Hematopoietic multipotent progenitor cell treated with erythropoietin and hydrocortisone succinate and interleukin-3 and kit ligand, for 15 days (in vitro differentiated cells): ENCODE results near the gene ZNF423.

Source experiments
- DNase-seq: peaks from one replicate; pipeline ENCODE4 v3.0.0-alpha.2; 2015; ENCODE audit warnings: low spot score

ZNF423 gene

GRCh38 chr16:49663081-49664065, 192.5 kb downstream of the ZNF423 start:
- no peak for DNase-seq

GRCh38 chr16:49662569-49662968, 193.3 kb downstream of the ZNF423 start:
- no peak for DNase-seq

DNA sequence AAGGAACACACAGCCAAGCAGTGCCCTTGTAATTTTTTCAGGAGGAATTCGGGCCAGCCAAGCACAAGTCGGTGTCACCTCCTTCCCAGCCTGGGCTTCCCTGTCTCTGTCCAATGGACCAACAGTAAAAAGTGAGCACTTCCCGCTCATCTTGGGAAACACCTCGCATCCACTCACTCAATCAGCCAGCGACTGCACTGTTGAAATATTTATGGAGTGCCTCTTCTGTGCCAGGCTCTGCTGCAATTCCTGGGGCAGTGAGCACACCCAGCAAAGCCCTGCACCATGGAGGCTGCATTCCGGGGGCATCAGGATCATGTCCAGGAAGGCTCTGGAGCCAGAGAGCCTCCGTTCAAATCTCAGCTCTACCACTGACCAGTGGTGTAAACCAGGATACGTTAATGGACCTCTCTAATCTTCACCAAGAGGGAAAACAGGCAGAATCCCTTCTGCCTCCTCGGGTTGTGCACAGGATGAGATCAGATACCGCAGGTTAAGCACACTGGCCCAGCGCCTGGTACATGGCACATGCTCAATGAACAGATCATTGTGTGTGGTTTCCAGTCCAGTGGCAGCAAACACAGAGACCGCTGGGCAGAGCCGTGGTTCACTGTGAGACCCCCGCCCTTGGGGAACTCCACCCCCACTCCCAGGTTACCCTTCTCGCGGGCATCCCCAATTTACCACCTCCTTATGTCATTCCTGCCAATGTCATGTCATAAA, 194.3 kb downstream of the ZNF423 start:
- no peak for DNase-seq

DNA sequence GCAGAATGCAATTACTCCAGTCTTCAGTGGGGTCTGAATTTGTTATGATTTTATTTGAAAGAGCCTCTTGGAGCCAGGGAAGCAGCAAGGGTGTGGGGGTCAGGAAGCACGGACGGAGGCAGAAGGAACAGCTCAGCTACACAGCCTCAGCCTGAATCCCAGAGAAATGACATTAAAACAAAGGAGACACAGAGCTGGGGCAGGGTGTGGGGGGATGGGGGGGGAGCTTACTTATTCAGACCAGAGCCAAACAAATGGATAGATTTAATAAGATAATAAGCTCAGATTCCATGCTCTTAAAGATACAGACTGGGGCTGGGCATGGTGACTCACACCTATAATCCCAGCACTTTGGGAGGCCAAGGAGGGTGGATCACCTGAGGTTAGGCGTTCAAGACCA, 195.3 kb downstream of the ZNF423 start:
- DNase-seq: no peak

- DNase-seq: no peak
Measured at GRCh38 chr16:49659356-49659755, 196.6 kb downstream of the ZNF423 start.

DNA sequence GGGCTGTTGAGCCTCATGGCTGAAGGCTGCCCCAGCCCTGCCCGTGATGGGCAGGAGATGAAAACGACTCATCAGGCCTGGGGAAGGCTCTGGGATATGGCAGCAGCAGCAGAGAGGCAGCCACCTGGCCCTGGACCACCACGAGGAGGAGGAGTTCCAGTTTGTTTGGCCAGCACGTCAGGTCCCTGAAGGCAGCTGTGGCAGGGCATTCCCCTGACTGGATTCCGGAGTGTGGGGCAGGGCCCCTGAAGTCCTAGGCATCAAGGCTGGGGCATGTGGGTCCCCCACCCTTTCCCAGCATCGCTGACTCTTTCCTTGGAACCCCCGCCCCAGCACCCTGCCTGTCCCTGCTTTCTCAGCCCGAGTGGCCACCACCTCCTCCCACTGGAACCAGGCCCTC, 197.4 kb downstream of the ZNF423 start:
- DNase-seq: no peak

DNA sequence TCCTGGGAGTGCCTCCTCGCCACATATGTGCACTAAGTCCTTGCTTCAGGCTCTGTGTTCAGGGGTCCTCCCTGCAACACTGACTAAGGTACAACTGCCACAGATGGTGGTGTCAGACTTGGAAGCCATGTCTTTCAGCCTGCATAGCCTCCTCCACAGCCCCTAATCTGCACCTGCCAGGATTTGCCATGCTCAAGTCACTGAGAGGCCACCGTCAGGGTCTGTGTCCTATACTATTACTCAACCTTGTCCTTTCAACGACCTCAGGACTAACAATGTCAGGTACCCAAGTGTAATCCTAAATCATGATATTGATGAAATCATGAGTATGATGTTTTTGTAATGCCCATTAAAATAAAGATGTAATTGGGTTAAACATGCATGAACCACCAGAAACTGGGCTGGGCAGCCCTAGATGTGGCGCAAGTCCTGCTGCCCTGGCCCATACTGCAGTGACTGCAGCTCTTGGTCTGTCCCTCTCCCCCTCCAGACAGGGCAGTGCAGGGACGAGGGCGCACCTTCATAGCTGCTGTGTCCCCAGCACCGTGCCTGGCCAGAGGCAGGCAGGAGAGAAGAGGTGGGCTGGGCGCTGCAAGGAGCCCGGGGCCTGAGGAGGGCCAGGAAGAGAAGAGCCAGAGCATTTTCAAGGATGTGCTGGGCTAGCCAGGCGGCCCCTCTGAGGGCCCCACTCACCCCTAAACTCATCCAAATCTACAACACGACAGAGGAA, 198.0 kb downstream of the ZNF423 start:
- no peak for DNase-seq

GRCh38 chr16:49654425-49654824, 201.5 kb downstream of the ZNF423 start:
- DNase-seq: no peak

GRCh38 chr16:49653577-49653976, 202.3 kb downstream of the ZNF423 start:
- DNase-seq: no peak

- DNase-seq: no peak
Measured at GRCh38 chr16:49653173-49653570, 202.7 kb downstream of the ZNF423 start.

DNA sequence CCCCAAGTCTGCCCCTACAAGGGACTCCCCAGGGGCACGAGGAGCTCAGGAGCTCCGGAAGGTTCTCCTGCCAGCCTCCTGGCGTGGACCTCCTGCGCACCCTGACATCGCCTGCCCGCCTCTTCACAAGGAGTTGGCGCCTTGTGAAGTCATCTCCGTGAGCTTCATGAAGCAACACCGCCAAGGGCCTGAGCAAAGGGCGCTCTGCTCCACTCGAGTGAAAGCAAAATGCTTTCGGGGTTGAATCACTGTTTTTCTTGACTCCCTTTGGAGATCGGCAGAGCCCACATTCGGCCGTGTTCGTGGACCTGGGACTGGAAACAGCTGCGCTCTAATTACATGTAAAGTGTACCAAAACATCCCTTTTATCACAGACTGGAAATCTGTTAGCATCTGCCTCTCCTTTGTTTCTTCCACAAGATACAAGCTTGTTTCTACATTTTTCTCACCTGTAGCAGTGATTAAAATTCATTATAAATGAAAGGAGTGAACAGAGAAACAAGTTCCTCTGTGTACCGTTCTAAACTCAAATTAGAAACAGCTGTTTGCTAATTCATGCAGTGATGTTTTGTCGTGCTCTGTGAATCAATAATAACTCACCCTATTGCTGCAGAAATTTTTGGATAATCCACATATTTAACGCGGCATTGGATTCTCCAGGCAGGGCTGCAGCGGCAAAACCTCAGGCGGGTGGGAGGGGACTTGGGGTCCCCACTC, 203.3 kb downstream of the ZNF423 start:
- no peak for DNase-seq

- DNase-seq: no peak
Measured at GRCh38 chr16:49651996-49652395, 203.9 kb downstream of the ZNF423 start.

- no peak for DNase-seq
Measured at GRCh38 chr16:49651226-49651625, 204.7 kb downstream of the ZNF423 start.

- DNase-seq: no peak
Measured at GRCh38 chr16:49650603-49651002, 205.3 kb downstream of the ZNF423 start.

GRCh38 chr16:49649013-49649765, 206.7 kb downstream of the ZNF423 start:
- no peak for DNase-seq

DNA sequence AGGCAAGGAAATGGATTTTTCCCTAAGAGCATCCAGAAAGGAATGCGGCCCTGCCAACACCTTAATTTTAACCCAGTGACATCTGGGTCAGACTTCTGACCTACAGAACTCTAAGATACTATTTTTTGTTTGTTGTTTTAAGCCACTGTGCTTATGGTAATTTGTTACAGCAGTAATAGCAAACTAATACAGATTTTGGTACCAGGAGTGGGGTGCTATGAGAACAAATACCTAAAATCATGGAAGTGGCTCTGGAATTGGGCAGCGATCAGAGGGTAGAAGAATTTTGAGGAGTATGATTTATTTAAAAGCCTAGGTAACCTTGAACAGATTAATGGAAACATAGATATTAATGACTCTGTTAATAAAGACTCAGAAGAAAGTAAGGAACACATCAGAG, 208.2 kb downstream of the ZNF423 start:
- DNase-seq: no peak

DNA sequence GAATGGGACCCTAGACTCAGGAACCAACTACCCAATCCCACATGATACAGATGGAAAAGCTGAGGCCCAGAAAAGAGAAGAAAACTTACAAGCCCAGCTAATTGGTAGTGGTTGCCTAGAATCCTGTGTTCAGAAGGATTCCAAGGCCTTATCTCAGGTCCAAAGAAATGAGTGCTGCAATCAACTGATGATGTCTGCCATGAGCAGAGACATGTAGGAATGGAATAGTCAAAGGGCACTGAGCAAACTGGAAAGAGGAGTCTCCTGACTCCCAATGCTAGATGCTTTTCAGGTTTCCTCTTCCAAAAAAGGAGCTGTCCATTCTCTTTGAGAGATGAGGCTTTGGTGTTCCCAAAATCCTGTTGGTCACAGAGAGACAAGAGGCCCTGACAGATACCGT, 210.6 kb downstream of the ZNF423 start:
- no peak for DNase-seq

DNA sequence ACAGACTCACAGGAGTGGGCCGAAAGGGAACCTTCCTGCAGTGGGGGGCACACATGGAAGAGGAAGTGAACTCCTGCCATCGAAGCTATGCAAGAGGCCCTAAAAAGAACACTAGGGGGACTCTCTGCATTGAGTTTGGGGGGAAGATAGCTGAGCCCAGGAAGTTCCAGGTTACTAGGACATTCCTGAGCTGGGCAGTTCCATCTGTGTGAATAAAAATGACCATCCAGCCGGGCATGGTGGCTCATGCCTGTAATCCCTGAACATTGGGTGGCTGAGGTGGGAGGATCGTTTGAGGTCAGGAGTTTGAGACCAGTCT, 211.8 kb downstream of the ZNF423 start:
- DNase-seq: no peak

DNA sequence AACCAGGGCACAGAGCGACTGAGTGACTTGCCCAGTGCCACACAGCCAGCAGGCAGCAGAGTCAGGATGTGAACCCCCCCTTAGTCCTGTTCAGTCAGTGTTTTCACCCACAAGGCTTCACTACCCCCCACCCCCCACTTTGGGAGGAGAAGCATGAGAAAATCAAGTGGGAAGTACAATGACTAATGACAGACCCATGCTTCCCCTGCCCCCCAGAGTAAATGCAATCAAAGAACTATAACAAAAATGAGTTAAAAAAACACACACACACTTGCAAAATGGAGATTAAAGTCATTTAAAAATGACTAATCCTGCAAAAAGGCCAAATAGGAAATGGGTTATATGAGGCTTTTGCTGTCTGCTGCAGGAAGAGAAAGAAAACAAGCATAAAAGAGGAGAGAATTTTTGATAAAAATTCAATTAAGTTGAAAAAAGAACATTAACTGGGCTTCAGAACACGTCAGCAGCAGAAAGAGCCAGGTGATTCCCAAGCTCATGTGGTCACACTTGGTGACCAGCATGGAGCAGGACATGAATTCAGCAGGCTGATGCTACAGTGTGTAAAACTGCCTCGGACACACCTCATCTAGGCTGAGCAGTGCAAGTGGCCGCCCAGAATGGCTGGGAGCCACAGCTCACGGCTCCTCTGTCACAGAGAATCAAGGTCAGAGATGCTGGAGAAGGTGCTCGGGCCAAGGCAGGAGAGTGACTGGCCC, 212.3 kb downstream of the ZNF423 start:
- no peak for DNase-seq

DNA sequence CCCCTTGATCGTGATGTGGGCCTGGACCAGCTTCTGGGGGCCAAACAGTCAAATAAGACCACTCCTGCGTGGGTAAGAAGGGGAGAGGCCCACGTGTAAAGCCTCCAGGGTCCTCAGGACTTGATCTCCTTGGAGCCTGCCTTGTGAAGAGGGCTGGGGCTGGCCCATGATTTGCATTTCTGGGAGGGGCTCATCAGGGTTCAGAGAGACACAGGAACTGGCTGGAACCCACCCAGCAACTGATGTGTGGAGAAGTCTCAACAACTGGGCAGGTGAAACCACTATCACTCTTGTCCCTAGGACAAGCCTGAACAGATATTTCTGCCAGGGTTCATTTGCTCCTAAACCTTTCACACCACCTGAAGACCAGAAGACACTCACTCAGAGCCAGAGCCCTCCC, 214.7 kb downstream of the ZNF423 start:
- DNase-seq: no peak

DNA sequence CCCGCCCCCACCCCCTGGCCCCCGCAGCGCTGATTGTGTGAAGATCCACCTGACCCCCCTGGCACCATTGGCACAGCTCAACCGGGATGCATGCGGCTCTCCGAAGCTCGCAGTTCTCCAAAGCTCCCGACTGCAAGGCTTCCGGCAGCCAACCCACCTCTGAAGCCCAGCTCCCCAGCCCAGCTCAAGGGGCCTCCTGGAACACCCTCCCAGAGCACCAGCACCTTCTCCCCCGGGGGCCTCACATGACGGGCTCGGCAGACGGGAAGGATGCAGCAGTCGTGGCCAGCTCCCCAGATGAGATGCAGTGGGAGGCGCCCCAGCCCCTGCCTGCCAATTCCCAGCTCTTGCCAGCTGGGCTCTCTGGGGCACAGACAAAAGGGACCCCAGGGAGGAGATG, 215.3 kb downstream of the ZNF423 start:
- no peak for DNase-seq
